ENCODE data around the gene RAF1. TPM values are rescaled to one million over a fixed set of nuclear protein-coding genes. Genes with fewer than 3 reads are reported as not detected.

Gene RAF1
- total RNA-seq, 2 donors from 2014 or later: 101 to 126 TPM

DNA sequence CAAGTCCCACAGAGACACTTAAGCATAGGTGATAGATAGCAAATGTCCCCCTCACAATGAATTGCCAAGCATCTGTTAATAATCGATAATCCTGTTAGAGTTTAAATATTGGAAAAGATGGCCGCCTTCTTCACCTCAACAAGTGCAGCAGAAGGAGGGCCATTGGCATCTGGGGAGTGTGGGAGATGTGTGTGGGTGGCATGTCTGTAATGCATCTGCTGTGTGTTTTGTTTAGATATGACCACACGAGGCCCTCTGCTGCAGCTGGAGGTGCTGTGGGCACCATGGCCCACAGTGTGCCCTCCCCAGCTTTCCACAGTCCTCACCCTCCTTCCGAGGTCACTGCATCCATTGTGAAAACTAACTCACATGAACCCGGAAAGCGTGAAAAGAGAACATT is 94.1 kb downstream of the RAF1 start:
- H3K36me3 ChIP-seq: peaks cover 0 to 4% of the 10 kb centered on the region in 2 donors
- no peak overlapping the region for H3K27ac ChIP-seq

DNA sequence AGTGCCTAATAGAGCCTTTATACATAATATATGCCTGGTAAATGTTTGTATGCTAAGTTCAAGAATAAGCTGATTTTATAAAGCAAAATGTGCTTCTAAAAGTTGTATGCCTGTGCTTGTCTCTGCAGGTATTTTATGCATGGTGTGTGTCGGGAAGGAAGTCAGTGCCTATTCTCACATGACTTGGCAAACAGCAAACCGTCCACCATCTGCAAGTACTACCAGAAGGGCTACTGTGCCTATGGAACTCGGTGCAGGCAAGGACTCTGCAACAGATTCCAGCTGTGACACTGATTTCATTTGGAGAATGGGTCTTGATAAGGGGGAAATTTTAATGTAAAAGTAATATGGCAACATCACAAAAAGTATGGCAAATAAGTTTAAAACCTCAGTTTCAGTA is 95.2 kb downstream of the RAF1 start:
- 54% methylated on average over 3 of the region's 3 CpGs for WGBS
- Histone ChIP-seq H3K9me3 (no peaks in the 10 kb centered on the region), H3K36me3 (peaks cover 0 to 4% of the 10 kb centered on the region in 2 donors), H3K4me3 (no peak overlapping the region), H3K27ac (no peak overlapping the region), H3K27me3 (replicated peaks; ENCODE audit: insufficient read depth) (no peaks in the 10 kb centered on the region), H3K4me1 (replicated peaks) (no peaks in the 10 kb centered on the region)
- TF ChIP-seq POLR2AphosphoS5 (IDR thresholded peaks at IDR 0.05): no peak
- TF ChIP-seq, protein P1, sequence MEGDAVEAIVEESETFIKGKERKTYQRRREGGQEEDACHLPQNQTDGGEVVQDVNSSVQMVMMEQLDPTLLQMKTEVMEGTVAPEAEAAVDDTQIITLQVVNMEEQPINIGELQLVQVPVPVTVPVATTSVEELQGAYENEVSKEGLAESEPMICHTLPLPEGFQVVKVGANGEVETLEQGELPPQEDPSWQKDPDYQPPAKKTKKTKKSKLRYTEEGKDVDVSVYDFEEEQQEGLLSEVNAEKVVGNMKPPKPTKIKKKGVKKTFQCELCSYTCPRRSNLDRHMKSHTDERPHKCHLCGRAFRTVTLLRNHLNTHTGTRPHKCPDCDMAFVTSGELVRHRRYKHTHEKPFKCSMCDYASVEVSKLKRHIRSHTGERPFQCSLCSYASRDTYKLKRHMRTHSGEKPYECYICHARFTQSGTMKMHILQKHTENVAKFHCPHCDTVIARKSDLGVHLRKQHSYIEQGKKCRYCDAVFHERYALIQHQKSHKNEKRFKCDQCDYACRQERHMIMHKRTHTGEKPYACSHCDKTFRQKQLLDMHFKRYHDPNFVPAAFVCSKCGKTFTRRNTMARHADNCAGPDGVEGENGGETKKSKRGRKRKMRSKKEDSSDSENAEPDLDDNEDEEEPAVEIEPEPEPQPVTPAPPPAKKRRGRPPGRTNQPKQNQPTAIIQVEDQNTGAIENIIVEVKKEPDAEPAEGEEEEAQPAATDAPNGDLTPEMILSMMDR (IDR thresholded peaks at IDR 0.05): no peak
- TF ChIP-seq POLR2A (IDR thresholded peaks at IDR 0.05): no peak
- no peak for DNase-seq (ENCODE audit: low spot score)
- intact Hi-C loops (cut with DNase I): no loop called here

More for the DNA sequence above, 94.1 kb downstream of the RAF1 start:
- no peaks in the 10 kb centered on the region for H3K4me1 ChIP-seq (replicated peaks)
- H3K27me3 ChIP-seq (replicated peaks; ENCODE audit: insufficient read depth): no peaks in the 10 kb centered on the region
- intact Hi-C loops (cut with DNase I): no loop called here
- WGBS: 88% methylated on average over 6 of the region's 6 CpGs
- DNase-seq (ENCODE audit: low spot score): no peak
- no peak overlapping the region for H3K4me3 ChIP-seq
- no peaks in the 10 kb centered on the region for H3K9me3 ChIP-seq
- no peak for TF ChIP-seq POLR2A (IDR thresholded peaks at IDR 0.05)
- no peak for TF ChIP-seq POLR2AphosphoS5 (IDR thresholded peaks at IDR 0.05)
- TF ChIP-seq, protein P1 (IDR thresholded peaks at IDR 0.05): no peak

GRCh38 chr3:12566976-12567375 is 96.9 kb downstream of the RAF1 start:
- peaks cover 0 to 4% of the 10 kb centered on the region in 2 donors for H3K36me3 ChIP-seq
- DNase-seq (ENCODE audit: low spot score): no peak
- no peaks in the 10 kb centered on the region for H3K27me3 ChIP-seq (replicated peaks; ENCODE audit: insufficient read depth)
- no peaks in the 10 kb centered on the region for H3K9me3 ChIP-seq
- TF ChIP-seq, protein P1 (IDR thresholded peaks at IDR 0.05): no peak
- TF ChIP-seq POLR2A (IDR thresholded peaks at IDR 0.05) (no peak), POLR2AphosphoS5 (IDR thresholded peaks at IDR 0.05) (no peak)
- intact Hi-C loops (cut with DNase I): no loop called here
- no peak overlapping the region for H3K27ac ChIP-seq
- no peak overlapping the region for H3K4me3 ChIP-seq
- H3K4me1 ChIP-seq (replicated peaks): no peaks in the 10 kb centered on the region

DNA sequence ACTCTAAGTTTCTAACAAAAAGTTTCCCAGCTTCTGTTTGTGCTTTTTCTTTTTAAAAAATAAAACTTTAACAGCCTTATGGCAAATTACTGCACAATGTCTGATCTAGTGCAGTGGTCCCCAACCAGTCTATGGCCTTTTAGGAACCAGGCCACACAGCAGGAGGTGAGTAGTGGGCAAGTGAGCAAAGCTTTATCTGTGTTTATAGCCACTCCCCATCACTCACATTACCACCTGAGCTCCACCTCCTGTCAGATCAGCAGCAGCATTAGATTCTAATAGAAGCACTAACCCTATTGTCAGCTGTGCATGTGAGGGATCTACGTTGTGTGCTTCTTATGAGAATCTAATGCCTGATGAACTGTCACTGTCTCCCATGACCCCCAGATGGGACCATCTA is 101.5 kb downstream of the RAF1 start:
- no peak for DNase-seq (ENCODE audit: low spot score)
- WGBS: 62% methylated on average over 1 of the region's 1 CpG
- no peaks in the 10 kb centered on the region for H3K9me3 ChIP-seq
- H3K4me3 ChIP-seq: no peak overlapping the region
- H3K4me1 ChIP-seq (replicated peaks): no peaks in the 10 kb centered on the region
- H3K36me3 ChIP-seq: no peaks in the 10 kb centered on the region
- no peak overlapping the region for H3K27ac ChIP-seq
- H3K27me3 ChIP-seq (replicated peaks; ENCODE audit: insufficient read depth): no peaks in the 10 kb centered on the region
- intact Hi-C loops (cut with DNase I): no loop called here
- TF ChIP-seq POLR2AphosphoS5 (IDR thresholded peaks at IDR 0.05) (no peak), POLR2A (IDR thresholded peaks at IDR 0.05) (no peak)
- TF ChIP-seq, protein P1 (IDR thresholded peaks at IDR 0.05): no peak

DNA sequence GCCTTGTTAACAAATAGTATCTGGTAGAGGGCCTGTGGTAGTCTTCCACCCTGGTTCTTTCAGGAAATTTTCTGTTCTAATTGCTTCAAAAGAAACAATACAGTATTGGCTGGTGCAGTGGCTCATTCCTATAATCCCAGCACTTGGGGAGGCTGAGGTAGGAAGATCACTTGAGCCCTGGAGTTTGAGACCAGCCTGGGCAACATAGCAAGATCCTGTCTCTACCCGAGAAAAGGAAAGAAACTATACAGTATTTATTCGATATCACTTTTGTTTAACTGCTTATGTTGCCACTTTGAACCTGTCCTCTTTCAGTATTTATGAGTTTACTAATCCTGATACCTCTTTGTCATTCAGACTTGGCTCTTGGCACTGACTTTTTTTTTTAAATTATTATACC is 102.5 kb downstream of the RAF1 start:
- intact Hi-C loops (cut with DNase I): no loop called here
- no peaks in the 10 kb centered on the region for H3K27me3 ChIP-seq (replicated peaks; ENCODE audit: insufficient read depth)
- no peak overlapping the region for H3K27ac ChIP-seq
- no peaks in the 10 kb centered on the region for H3K36me3 ChIP-seq
- WGBS: 38% methylated on average over 2 of the region's 2 CpGs
- H3K4me1 ChIP-seq (replicated peaks): no peaks in the 10 kb centered on the region
- no peak for TF ChIP-seq POLR2A (IDR thresholded peaks at IDR 0.05)
- TF ChIP-seq, protein P1 (IDR thresholded peaks at IDR 0.05): no peak
- TF ChIP-seq POLR2AphosphoS5 (IDR thresholded peaks at IDR 0.05): no peak
- H3K9me3 ChIP-seq: no peaks in the 10 kb centered on the region
- DNase-seq (ENCODE audit: low spot score): no peak
- no peak overlapping the region for H3K4me3 ChIP-seq

Measured in prostate gland (tissue), 2 donors.